Neutrophil (primary cell): ENCODE measurements around the gene CTU1.
A peak's percentile ranks its signal among the peaks of the same experiment; 100 is the strongest.

Experiments
- H3K27ac ChIP-seq: fragments of 200-600 bp; sonication (generic); 2 replicates; pipeline ENCODE4 v1.5.1; 2016; ENCODE audit warnings: mild to moderate bottlenecking, moderate library complexity
- H3K27me3 ChIP-seq: fragments of 200-600 bp; sonication (generic); 2 replicates; pipeline ENCODE4 v1.6.0; 2016; ENCODE audit warnings: mild to moderate bottlenecking
- H3K36me3 ChIP-seq: fragments of 200-600 bp; sonication (generic); 2 replicates; pipeline ENCODE4 v1.5.1; 2017
- H3K4me1 ChIP-seq, 2 experiments: fragments of 200-600 bp in 1 of 2; sonication (generic) in 1 of 2; 1 replicate in 1 of 2; 2 replicates in 1 of 2; pipeline versions ENCODE4 v1.5.1 to v1.6.1; 2013 to 2016; ENCODE audit warnings: low read depth in 1 of 2, low read length in 1 of 2, mild to moderate bottlenecking in 1 of 2, moderate library complexity in 1 of 2; ENCODE audit not compliant: control insufficient read depth in 1 of 2, insufficient read depth in 1 of 2
- H3K4me3 ChIP-seq, 2 experiments: fragments of 200-600 bp in 1 of 2; sonication (generic) in 1 of 2; 1 replicate in 1 of 2; 2 replicates in 1 of 2; pipeline ENCODE4 v1.5.1; 2013 to 2016; ENCODE audit warnings: low read depth in 1 of 2, low read length in 1 of 2, mild to moderate bottlenecking in 1 of 2, moderate library complexity in 1 of 2
- H3K9me3 ChIP-seq: fragments of 200-600 bp; sonication (generic); 2 replicates; pipeline ENCODE4 v1.5.1; 2016
- TF ChIP-seq, protein P1 (sequence below): fragments of 200-600 bp; sonication (generic); IDR thresholded peaks from 2 replicates; pipeline ENCODE4 v1.5.1; 2016; ENCODE audit warnings: antibody characterized with exemption

Gene CTU1

DNA sequence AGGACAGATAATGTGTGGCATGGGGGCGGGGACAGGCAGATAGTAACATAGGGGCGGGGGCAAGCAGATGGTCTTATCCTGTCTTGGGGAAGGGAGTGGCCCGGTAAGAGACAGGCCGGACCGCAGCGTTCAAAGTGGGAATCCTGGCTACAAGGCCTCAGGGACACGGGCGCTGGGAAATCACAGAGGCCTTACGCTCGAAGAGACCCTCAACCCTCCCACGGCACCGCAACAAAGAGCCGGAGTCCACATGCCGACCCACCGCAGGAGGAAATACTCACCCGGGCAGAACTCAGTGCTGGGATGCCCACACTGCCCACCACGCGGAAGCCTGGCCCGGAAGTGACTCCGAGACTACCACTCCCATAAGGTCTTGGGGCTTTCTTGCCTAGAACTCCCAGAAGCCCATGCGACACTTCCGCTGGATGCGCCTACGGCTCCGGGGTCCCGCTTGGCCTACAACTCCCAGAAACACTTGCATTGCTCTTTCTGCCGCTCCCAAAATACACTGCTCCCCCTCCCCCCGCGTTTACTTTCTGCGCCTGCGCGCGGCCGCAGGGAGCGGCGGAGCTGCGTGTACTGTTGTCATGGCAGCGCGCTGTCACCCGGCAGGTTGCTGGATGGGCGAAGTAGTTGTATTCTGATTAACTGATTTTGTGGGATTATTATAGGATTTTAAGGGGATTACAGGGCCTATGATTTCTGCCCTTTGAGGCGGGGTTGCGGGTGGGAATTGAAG, at the start of gene CTU1:
Gene CTU1 (minus strand): TSS at position 344 of the 739 bp plus-strand sequence. CDS start 3,840 bp downstream, outside the sequence.
- H3K4me1 ChIP-seq: peaks cover 54 to 60% of the 10 kb centered on the region in 2 experiments
- H3K4me3 ChIP-seq: peak within 1 kb of the TSS; percentile 78 to 87
- no peaks in the 10 kb centered on the region for H3K9me3 ChIP-seq
- H3K36me3 ChIP-seq: peaks cover 4% of the 10 kb centered on the region
- peak within 1 kb of the TSS; percentile 84 for H3K27ac ChIP-seq
- H3K27me3 ChIP-seq: no peaks in the 10 kb centered on the region
- TF ChIP-seq, protein P1, sequence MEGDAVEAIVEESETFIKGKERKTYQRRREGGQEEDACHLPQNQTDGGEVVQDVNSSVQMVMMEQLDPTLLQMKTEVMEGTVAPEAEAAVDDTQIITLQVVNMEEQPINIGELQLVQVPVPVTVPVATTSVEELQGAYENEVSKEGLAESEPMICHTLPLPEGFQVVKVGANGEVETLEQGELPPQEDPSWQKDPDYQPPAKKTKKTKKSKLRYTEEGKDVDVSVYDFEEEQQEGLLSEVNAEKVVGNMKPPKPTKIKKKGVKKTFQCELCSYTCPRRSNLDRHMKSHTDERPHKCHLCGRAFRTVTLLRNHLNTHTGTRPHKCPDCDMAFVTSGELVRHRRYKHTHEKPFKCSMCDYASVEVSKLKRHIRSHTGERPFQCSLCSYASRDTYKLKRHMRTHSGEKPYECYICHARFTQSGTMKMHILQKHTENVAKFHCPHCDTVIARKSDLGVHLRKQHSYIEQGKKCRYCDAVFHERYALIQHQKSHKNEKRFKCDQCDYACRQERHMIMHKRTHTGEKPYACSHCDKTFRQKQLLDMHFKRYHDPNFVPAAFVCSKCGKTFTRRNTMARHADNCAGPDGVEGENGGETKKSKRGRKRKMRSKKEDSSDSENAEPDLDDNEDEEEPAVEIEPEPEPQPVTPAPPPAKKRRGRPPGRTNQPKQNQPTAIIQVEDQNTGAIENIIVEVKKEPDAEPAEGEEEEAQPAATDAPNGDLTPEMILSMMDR: peak; percentile 73

DNA sequence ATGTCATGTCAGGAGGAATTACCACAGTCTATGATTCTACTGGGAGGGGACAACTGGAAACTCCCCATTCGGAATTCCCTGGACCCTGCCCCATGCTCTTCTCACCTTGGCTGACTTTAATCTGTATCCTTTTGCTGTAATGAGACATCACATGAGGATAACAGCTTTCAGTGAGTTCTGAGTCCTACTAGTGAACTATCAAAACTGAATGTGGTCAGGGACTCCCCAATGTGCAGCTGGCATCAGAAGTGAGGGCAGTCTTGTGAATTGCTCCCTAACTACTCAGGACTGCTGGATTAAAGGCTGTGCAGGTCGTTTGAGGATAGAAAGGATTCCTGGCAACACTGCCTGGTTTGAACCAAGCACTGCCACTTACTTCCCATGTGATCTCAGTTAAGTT, 49.1 kb upstream of the CTU1 start:
- Histone ChIP-seq H3K36me3 (peaks cover 15% of the 10 kb centered on the region), H3K9me3 (no peaks in the 10 kb centered on the region)
- TF ChIP-seq, protein P1: no peak

DNA sequence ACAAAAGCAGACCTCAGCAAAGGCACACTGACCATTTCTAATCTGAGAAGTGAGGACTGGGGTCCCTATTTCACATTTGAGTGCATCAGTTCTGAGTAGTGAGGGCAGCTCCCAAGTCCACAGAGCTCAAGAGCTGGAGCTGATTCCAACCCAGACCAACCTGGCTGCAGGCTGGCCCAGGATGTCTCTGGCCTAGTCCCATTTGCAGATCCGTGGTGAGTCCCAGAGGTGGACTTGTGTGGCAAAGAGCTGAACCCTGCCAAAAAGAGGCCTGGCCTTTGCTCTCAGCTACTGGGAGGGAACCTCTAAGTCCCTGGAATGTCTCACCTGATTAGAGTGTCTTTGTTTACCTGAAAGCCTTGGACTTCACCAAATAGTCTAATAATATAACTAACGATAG, 48.5 kb upstream of the CTU1 start:
- no peaks in the 10 kb centered on the region for H3K9me3 ChIP-seq
- H3K27me3 ChIP-seq: peaks cover 9% of the 10 kb centered on the region
- no peak overlapping the region for H3K27ac ChIP-seq
- H3K36me3 ChIP-seq: peaks cover 15% of the 10 kb centered on the region
- TF ChIP-seq, protein P1: no peak
- H3K4me3 ChIP-seq: no peak overlapping the region
- peaks cover 12 to 13% of the 10 kb centered on the region in 2 experiments for H3K4me1 ChIP-seq

More for the DNA sequence above, 49.1 kb upstream of the CTU1 start:
- Histone ChIP-seq H3K4me3 (no peak overlapping the region), H3K4me1 (peaks cover 12 to 13% of the 10 kb centered on the region in 2 experiments), H3K27ac (no peak overlapping the region), H3K27me3 (peaks cover 9% of the 10 kb centered on the region)

DNA sequence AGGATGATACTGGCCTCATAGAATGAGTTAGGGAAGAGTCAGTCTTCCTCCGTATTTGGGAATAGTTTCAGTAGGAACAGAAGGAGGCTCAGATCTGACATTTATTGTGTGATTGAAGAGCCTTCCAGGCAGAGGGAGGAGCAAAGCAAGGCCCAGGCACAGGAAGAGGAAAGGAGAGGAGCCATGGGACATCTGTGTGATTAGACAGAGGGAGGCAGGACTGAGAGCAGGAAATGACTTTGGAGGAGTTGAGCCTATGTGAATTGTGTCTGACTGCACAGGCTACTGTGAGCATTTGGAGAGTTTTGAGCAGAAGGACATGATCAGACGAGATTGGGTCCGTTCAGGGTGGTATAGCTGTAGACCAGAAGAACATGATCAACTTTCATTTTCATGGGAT, 42.4 kb upstream of the CTU1 start:
- TF ChIP-seq, protein P1: no peak
- Histone ChIP-seq H3K9me3 (no peaks in the 10 kb centered on the region), H3K4me3 (no peak overlapping the region), H3K27ac (no peak overlapping the region), H3K36me3 (peaks cover 31% of the 10 kb centered on the region), H3K4me1 (peaks cover 31 to 38% of the 10 kb centered on the region in 2 experiments), H3K27me3 (peaks cover 6% of the 10 kb centered on the region)

DNA sequence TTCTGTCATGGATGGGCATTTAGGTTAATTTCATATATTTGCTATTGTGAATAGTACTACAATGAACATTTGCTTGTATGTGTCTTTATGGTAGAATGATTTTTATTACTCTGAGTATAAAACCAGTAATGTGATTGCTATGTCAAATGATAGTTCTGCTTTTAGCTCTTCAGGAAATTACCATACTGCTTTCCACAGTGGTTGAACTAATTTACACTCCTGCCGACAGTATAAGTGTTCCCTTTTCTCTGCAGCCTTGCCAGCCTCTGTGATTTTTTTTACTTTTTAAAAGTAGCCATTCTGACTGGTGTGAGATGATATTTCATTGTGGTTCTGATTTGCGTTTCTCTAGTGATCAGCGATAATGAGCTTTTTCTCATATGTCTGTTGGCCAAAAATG, 40.4 kb upstream of the CTU1 start:
- H3K4me3 ChIP-seq: peak overlapping the region; percentile 6 to 37
- peak overlapping the region; percentile 73 for H3K27ac ChIP-seq
- peaks cover 51 to 53% of the 10 kb centered on the region in 2 experiments for H3K4me1 ChIP-seq
- peaks cover 16% of the 10 kb centered on the region for H3K36me3 ChIP-seq
- TF ChIP-seq, protein P1: no peak
- H3K9me3 ChIP-seq: no peaks in the 10 kb centered on the region
- H3K27me3 ChIP-seq: peaks cover 6% of the 10 kb centered on the region
